GM21717 (cell line): Measurements from ENCODE around the gene CNMD.
"Not testable (repeated sequence)": the region's sequence is repeated elsewhere in the genome, so short reads cannot be mapped to it uniquely, and the experiment has no call there.

Source experiments
- ATAC-seq: cut with Tn5 transposase; IDR thresholded peaks from one replicate; pipeline ENCODE4 v1.9.1; 2021; ENCODE audit warnings: mild to moderate bottlenecking, moderate library complexity; ENCODE audit not compliant: unreplicated experiment

The CNMD gene

DNA sequence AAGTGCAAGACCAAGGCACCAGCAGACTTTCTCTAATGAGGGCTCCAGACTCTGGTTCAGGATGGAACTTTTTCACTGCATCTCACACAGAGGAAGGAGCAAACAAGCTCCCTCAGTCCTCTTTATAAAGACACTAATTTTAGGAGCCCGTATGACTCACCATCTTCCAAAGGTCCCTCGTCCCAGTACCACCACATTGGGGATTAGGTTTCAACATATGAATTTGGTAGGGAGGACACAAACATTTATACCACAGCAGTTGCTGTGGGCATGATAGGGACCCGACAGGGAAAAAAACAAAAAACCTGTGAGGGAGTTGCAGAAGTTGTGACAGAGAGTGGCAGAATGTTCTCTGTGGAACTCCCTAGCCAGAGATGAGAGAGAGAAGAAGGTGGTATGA lies 6.5 kb upstream of the CNMD start:
- ATAC-seq = no peak

DNA sequence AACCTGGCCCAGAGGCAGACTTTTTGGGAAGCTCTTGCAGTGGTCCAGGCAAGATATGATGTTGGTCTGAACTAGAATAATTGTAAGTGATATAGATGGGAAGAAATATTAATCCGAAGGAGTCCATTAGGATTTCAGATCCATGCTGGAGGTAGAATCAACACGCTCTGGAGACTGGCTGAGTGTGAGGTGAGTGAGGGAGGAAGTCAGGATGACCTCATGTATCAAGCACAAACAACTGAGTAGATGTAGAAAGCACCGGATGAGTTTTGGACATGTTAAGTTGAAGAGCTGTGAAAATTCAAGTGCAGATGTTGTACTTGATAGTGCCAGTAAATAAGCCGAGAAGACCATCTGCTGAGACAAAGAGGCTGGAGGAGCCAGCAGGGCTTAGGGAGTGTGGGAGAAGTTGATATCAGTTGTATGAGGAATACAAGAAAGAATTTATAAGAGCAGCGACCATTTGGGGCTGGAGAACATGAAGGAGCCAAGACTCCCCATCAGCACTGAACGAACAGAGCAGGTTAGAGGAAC lies 5.3 kb upstream of the CNMD start:
- ATAC-seq = no peak

DNA sequence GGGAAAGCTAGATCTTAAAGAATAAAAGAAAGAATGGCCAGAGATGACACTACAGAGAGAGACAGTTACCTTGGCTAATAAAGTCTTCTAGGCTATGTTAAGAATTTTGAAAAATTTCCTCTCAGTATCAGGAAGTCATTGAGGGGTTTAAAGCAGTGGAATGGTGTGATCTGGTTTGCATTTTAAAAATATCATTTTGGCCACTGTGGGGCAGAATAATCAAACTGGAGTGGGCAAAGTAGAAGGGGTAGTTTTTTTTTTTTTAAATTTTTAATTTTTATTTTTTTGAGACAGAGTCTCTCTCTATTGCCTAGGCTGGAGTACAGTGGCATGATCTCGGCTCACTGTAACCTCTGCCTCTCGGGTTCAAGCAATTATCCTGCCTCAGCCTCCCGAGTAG lies 4.4 kb upstream of the CNMD start:
- ATAC-seq = no peak

DNA sequence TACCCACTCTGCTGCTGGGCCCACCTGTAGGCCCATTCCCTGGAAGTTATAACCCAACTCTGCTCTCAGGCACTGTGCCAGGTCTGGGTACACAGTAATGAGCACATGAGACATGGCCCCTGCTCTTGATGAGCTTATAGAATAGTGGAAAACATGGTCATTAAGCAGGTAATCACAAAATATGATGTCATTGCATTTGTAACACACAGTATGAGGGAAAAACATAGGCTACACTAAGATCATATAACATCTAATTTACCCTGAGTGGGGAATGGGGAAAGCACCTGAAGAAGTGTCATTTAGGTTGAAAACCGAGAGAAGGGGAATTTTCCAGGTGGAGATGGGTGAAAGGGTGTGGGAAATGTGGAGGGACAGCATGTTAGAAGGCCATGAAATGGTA lies 3.9 kb upstream of the CNMD start:
- no peak for ATAC-seq

DNA sequence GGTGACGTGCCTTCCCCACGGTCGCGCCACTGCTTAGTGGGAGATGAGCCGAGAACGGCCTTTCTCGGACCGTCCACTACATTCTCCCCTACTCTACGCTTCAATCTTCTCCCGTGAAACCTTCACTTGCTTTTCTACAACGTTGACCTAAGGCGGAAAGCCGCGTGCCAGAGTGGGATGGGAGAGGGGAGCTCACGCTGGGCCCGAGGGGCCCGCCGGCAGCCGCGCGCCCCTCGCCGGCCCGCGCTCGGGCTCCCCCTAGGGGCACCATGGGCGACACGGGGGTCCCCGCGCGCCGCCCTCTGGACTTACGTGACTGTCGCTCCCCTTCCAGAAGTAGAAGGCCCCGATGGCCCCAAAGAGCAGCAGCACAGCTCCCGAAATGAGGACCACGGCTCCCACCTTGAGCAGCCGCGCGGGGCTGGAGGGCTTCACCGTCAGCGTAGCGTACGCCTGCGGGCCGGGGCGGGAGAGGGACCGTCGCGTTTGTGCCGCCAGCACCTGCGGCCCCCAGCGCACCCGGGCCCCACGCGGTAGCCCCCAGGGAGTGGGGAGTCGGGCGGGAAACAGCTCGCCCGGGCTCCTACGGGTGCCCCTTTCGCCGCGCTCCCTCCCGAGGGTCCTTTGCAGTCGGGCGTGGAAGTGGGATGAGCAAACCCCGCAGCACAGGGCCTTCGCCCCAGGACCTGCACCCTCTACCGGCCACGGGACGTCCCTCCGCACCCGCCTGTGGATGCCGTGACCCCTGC lies 727 bp downstream of the CNMD start:
- no peak for ATAC-seq

DNA sequence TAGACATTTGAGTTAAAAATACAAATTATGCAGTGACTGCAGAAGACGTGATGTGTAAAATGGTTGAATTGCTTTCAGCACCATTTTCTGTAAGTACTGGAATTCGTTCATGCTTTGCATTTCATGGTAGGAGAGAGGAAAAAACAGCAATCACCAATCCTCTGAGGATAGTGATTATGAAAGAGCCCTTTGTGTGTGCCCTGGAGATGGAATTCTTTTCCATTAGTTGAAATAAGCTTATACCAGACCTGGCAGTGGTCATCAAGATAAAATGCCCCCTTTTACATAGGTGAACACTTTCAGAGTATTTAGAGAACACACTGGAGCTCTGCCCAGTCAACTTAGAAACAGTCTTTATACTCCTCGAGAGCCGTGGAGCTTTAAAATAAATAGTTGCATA lies 1.7 kb downstream of the CNMD start:
- no peak for ATAC-seq

DNA sequence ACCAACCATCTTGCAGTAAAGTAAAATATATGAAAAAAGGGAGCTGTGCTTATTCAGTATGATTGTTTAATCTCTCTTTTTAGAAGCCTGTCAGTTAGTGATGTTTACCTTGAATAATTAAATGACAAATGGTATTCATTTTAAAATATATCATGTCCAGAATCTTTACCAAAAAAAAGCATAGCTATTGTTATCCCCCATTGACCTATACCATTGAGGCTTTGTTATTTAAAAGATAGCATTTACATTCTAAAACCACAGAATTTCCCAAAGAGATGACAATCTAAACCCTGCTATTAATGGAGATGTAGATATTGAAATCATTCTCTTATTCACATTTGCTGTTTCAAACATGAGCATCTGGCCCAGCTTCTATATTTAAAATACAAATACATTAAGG lies 2.2 kb downstream of the CNMD start:
- no peak for ATAC-seq

DNA sequence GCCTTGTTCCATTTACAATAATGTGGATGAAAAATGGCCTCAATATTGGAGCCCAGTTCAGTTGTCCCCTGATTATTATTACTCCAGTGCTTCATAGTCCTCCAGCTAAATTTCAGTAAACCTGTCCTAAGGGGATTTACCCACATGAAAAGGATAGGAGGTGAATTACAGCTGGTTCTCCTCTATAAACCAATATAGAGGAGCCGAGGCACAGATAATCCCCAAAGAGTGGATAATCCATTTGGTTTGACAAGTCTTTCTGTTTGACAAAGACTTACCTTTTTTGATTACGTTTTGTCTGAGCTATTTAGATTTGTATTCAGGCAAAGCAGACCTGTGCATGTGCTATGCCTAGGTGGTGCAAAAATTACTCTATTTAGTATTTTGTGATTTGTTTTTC lies 2.7 kb downstream of the CNMD start:
- no peak for ATAC-seq

DNA sequence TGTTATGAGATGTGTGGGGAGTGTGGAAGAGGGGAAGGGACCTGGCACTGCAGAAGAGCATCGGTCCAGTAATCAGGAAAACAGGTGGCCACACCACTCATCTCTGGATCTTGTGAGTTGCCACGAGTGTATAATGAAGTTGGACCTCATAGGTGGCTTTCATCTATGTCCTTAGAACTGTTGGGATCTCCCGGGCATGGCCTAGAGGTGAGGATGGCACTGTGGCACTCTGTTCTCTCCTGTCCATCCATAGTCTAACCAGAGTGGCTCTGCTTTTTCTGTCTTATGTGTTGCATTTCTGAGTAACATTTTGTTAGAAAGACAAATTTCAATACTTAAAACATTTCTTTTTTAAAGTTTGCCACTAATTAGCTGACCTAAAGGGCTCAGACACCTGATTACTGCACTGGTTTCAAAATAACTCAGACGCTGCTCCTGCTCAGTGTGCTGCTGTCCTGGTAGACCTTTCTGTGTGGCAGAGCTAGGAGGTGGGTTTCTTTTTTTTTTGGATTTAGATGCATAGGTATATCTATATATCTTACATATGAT lies 5.5 kb downstream of the CNMD start:
- no peak for ATAC-seq

DNA sequence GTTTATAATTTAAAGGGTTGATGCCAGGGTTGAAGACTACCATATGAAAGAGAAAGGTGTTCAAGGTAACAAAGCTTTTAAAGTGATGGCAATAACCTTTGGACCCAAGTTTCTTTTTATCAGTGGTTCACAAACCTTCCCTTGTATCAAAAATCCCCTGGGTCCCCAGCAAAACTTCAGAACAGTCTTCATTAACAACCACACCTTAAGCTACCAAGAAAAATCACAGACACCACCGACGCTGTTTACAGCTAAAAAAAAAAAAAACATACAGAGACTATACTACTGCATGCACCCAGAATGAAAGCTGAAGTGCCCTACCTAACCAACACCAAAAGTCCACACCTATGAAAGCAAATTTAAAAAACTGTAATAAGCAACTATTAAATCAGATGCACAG lies 13.4 kb downstream of the CNMD start:
- no peak for ATAC-seq

DNA sequence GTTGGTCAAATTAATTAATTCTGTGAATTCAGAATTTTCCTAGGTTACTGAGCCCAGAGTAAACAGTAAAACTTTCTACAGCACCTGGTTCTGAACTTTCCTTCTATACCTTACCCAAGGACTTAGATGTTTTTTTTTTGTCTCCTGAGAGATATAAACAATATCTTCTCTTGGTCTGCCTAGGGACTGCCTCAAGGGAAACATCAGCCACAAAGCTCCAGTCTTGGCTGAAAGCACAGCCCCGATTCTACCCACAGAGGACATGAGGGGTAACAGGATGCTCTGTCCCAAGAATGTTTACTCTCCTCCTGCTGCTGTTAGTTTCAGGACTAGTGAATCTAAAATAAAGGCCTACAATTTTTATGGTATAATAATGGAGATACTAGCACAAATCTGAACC lies 14.3 kb downstream of the CNMD start:
- no peak for ATAC-seq

DNA sequence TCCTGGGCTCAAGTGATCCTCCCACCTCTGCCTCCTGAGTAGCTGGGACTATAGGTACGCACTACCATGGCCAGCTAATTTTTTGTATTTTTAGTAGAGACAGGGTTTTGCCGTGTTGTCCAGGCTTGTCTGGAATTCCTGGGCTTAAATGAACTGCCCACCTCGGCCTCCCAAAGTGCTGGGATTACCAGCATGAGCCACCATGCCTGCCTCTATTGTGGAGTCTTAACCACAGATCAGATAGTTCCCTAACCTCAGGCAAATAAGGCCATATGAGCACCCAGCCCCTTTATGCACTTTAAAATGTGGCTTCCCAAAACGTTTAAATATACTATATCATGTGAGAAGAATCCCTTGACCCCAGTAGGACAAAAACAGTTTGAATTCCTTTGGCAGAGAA lies 16.4 kb downstream of the CNMD start:
- ATAC-seq = no peak

DNA sequence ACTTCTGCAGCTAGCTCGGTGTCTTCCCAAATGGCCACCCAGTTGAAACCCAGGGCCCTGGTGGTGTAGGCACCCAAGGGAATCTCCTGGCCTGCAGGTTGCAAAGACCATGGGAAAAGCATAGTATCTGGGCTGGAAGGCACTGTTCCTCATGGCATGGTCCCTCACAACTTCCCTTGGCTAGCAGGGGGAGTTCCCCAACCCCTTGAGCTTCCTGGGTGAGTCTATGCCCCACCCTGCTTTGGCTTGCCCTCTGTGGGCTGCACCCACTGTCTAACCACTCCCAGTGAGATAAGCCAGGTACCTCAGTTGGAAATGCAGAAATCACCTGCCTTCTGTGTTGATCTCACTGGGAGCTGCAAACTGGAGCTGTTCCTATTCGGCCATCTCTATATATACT lies 18.3 kb downstream of the CNMD start:
- ATAC-seq = not testable (repeated sequence)

DNA sequence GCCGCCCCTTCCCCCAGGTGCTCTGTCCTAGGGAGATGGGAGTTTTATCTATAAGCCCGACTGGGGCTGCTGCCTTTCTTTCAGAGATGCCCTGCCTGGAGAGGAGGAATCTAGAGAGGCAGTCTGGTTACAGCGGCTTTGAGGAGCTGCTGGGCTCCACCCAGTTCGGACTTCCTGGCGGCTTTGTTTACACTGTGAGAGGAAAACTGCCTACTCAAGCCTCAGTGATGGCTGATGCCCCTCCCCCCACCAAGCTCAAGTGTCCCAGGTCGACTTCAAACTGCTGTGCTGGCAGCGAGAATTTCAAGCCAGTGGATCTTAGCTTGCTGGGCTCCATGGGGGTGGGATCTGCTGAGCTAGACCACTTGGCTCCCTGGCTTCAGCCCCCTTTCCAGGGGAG lies 18.7 kb downstream of the CNMD start:
- ATAC-seq = not testable (repeated sequence)

DNA sequence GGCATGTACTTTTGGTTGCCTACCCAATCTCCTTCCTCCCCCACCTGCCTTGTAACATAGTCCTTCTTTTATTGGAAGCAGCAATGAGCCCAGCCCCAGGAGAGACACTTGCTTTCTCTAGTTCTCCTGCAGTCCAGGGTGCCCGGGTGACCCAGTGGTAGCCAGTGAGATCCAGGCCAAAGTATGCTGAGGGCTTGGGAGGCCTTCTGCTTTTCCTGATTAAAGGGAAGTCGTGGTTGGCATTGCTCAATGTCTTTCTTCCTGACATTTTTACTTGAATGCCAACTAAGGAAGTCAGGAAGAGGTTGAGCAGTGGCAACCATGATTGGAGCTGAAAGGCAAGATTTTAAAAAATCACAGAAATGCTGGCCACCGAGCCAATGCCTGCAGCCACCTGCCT lies 25.7 kb downstream of the CNMD start:
- ATAC-seq = no peak

DNA sequence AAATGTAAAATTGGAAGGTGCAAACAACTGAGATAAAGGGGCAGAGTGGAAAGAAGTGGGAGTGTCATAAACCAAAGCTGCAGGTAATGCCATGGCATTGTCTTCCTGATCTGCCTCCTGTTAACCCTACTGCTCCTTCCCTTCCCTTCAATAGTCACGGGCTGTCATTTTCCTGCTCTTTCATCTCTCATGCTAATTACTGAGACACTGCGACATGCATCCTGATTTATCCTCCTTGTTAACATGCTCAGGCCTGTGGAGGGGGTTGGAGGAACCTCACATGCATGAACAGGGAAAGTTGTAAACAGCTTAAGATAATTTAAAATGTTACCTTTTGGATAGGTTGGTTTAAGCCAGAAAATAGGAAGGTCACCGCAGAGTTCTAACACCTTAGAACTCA lies 27.2 kb downstream of the CNMD start:
- no peak for ATAC-seq

DNA sequence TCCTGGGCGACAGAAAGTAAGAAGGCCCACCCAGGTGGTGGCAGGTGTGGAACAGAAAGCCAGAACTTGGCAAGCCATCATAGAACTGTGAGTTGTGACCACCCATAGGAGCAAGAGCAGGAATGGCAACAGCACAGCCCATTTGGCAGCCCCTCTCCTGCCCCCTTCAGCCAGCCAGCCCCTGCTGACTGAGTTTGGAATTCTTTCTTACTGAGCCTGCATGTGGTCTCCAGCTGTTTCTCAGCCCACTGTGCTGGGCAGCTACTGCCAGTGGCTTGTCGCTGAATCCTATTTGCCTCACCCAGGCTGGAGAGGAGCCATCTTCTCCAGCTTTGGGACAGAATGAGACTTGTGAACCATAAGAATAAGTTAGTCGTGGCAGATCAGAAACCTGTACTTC lies 28.3 kb downstream of the CNMD start:
- no peak for ATAC-seq

DNA sequence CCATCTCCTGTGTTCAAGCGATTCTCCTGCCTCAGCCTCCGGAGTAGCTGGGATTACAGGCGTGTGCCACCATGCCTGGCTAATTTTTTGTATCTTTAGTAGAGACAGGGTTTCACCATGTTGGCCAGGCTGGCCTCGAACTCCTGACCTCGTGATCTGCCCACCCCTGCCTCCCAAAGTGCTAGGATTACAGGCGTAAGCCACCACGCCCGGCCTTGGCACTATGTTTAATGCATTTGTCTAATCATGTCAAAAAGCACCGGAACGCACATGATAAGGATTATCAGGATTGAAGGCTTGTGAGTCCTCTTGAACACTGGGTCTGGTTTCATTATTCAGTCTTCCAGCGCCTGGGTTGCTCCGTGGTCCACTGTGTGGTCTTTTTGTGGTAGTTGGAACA lies 31.4 kb downstream of the CNMD start:
- not testable (repeated sequence) for ATAC-seq

DNA sequence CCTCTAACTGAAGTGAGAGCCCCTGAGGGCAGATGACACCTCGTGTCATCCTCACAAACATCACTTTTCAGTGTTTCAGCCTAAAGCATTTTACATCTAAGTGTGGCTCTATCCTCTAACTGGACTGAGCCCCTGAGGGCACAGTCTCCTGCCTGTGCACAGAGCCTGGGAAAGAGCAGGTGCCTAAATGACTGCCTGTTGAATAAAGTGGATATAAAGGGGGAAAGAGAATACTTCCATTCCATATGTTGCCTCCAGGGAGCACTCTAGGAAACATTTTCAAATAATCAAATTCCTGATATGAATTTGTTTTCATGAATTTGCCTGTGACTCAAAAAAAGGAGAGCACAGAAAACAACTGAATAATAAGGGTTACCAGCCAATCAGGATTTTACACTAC lies 32.2 kb downstream of the CNMD start:
- ATAC-seq = no peak

DNA sequence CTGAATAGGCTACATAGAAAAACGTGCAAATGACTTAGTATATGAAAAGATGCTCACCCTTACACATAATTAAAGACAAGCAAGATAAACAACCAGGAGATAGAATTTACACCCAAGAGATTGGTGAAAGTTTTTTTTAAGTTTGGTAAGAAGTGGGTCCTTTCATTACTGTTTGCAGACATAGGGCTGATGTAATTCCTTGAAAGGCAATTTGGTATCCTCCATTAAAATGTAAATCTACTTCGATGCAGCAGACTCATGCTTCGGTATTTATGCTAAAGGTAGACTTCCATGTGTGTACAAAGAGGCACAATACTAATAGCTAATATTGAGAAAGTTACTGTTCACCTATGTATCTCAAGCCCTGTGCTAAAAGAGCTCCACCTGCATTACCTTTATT lies 33.5 kb downstream of the CNMD start:
- no peak for ATAC-seq

DNA sequence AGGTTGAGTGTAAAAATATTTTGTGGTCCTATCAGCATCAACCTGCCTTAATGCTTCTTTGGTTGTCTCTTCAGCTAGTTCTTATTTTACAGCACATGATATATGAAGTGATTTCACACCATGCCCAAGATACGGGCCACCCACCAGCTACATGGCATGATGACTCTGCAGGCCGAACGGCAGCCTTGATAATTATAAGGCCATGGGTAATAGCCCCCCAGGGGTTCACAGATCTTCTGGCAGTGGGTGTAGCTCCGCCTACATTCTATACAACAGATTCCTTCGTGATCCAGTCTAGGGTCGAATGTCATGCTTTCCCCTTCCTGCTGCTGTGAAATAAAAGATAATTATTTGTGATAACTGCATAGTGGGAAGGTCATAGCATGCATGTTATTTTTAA lies 36.1 kb downstream of the CNMD start:
- ATAC-seq = no peak

DNA sequence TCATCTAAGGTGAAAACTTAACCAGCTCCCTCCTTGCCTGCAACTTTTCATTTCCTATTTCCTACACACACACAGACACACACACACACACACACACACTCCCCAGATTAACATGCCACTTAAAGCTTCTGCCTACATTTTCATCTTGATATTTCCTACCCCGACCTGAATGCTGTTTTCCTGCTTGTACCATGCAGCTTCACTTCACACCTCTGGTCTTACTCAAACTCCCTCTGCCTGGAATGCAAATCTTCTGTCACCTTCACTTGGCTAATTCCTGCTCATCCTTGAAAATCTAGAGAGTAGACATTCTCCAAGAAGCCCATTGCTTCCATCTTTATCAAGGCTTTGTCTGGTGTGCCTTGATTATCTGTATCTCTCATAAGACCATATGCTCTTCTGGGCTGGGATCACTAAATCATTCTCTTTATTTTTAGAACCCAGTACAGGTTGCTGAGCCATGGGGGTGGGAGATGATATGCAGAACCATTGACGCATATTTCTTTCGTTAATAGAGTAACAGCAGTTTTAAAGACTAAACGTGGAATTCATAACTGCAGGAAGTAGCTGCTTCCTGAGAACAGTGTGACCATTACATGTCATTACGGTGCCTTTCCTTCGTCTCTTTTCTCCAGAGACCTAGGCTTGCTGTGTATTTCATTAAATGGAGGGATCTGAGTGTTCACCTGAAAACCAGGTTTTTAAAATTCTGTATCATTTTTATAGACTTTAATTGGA lies 37.7 kb downstream of the CNMD start:
- no peak for ATAC-seq
